ENCODE results near the gene CYLD. TPM values are rescaled to one million over a fixed set of nuclear protein-coding genes. Genes with fewer than 3 reads are reported as not detected.

CYLD gene
- total and polyA plus RNA-seq, 2 donors (not counting 1 experiment from before 2014, with no cell fraction given) = 30.0 to 160 TPM

DNA sequence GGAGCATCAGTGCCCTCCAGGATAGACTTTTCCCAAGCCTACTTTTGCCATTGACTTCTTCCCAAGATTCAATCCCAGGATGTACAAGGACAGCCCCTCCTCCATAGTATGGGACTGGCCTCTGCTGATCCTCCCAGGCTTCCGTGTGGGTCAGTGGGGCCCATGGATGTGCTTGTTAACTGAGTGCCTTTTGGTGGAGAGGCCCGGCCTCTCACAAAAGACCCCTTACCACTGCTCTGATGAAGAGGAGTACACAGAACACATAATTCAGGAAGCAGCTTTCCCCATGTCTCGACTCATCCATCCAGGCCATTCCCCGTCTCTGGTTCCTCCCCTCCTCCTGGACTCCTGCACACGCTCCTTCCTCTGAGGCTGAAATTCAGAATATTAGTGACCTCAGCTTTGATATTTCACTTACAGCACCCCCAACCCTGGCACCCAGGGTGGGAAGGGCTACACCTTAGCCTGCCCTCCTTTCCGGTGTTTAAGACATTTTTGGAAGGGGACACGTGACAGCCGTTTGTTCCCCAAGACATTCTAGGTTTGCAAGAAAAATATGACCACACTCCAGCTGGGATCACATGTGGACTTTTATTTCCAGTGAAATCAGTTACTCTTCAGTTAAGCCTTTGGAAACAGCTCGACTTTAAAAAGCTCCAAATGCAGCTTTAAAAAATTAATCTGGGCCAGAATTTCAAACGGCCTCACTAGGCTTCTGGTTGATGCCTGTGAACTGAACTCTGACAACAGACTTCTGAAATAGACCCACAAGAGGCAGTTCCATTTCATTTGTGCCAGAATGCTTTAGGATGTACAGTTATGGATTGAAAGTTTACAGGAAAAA, 9.7 kb upstream of the CYLD start:
- Histone ChIP-seq H3K4me1 (ENCODE audit: control insufficient read depth in 2 of 2, insufficient read depth in 2 of 2, low read length in 2 of 2) (peaks cover 4 to 17% of the 10 kb centered on the region in 2 donors), H4K20me1 (ENCODE audit: control insufficient read depth, insufficient read depth, low read length, poor library complexity, severe bottlenecking) (no peaks in the 10 kb centered on the region), H3K27ac (ENCODE audit: low read length in 2 of 2) (no peak overlapping the region), H3K4me3 (ENCODE audit: control extremely low read depth in 1 of 5, extremely low read depth in 1 of 5, insufficient read depth in 1 of 5, low read depth in 2 of 5, low read length in 4 of 5) (no peak overlapping the region), H2AFZ (ENCODE audit: insufficient read depth, low read depth, low read length, poor library complexity, severe bottlenecking) (no peak overlapping the region), H3K36me3 (replicated peaks in 1 of 2; ENCODE audit: control extremely low read depth in 1 of 2, control insufficient read depth in 1 of 2, extremely low read depth in 1 of 2, insufficient read depth in 2 of 2, low read length in 1 of 2) (no peaks in the 10 kb centered on the region), H3K27me3 (replicated peaks in 1 of 4; ENCODE audit: control extremely low read depth in 1 of 4, control insufficient read depth in 3 of 4, insufficient read depth in 4 of 4, low read length in 3 of 4) (no peaks in the 10 kb centered on the region), H3K9ac (ENCODE audit: low read length) (no peak overlapping the region), H3K9me3 (ENCODE audit: control extremely low read depth in 1 of 3, control insufficient read depth in 2 of 3, insufficient read depth in 1 of 3, low read length in 2 of 3) (no peaks in the 10 kb centered on the region), H3K4me2 (replicated peaks; ENCODE audit: low read depth, low read length, poor library complexity, severe bottlenecking) (no peak overlapping the region), H3K79me2 (ENCODE audit: control insufficient read depth, insufficient read depth, low read length) (no peaks in the 10 kb centered on the region)
- Mint-ChIP-seq H3K4me3 (no peak overlapping the region), H3K27me3 (no peaks in the 10 kb centered on the region), H3K4me1 (peaks cover 22% of the 10 kb centered on the region), H3K9me3 (ENCODE audit: insufficient read depth) (no peaks in the 10 kb centered on the region), H3K27ac (no peak overlapping the region)
- DNase-seq (no peak), ATAC-seq (ENCODE audit: low read depth) (no peak)
- WGBS (ENCODE audit: insufficient coverage) = 91% methylated on average over 9 of the region's 10 CpGs
- no peak for TF ChIP-seq EZH2 (IDR thresholded peaks at IDR 0.05; ENCODE audit: borderline replicate concordance, insufficient read depth, low read depth, low read length, poor library complexity, severe bottlenecking)
- TF ChIP-seq, protein P1, sequence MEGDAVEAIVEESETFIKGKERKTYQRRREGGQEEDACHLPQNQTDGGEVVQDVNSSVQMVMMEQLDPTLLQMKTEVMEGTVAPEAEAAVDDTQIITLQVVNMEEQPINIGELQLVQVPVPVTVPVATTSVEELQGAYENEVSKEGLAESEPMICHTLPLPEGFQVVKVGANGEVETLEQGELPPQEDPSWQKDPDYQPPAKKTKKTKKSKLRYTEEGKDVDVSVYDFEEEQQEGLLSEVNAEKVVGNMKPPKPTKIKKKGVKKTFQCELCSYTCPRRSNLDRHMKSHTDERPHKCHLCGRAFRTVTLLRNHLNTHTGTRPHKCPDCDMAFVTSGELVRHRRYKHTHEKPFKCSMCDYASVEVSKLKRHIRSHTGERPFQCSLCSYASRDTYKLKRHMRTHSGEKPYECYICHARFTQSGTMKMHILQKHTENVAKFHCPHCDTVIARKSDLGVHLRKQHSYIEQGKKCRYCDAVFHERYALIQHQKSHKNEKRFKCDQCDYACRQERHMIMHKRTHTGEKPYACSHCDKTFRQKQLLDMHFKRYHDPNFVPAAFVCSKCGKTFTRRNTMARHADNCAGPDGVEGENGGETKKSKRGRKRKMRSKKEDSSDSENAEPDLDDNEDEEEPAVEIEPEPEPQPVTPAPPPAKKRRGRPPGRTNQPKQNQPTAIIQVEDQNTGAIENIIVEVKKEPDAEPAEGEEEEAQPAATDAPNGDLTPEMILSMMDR (IDR thresholded peaks at IDR 0.05) = no peak
- intact Hi-C loops (cut with micrococcal nuclease) = no loop called here
- POLR2A ChIA-PET = no interaction called here
- CTCF ChIA-PET = interaction anchor here (0.6 kb wide), 1 partner anchor 74 kb away, joined by 3 read pairs; no protein-coding TSS in a partner anchor

DNA sequence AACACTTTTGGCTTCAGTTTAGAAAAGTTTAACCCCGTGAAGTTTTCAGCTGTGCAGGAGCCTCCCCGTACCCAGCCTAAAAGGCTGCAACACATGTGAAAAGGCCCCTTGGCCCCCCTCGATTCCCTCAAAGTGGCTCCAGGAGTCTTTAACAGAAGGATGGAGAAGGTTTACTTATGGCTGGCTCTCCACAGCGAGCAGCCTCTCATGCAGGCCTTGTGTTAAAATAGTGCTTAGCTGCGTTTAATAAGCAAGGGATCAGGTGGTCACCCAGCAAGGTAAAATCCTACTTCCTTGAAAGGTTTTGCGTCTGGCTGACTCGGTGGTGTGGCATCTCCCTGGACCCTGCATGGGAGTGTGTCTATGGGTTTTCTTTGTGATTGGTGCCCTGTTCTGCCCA, 8.4 kb upstream of the CYLD start:
- ChIA-PET CTCF (interaction anchor here (1.0 to 1.1 kb wide), 2 partner anchors 14 to 68 kb away, joined by 3 to 4 read pairs; no protein-coding TSS in a partner anchor), POLR2A (no interaction called here)
- Histone ChIP-seq H4K20me1 (ENCODE audit: control insufficient read depth, insufficient read depth, low read length, poor library complexity, severe bottlenecking) (no peaks in the 10 kb centered on the region), H3K27me3 (replicated peaks in 1 of 4; ENCODE audit: control extremely low read depth in 1 of 4, control insufficient read depth in 3 of 4, insufficient read depth in 4 of 4, low read length in 3 of 4) (no peaks in the 10 kb centered on the region), H2AFZ (ENCODE audit: insufficient read depth, low read depth, low read length, poor library complexity, severe bottlenecking) (no peak overlapping the region), H3K4me2 (replicated peaks; ENCODE audit: low read depth, low read length, poor library complexity, severe bottlenecking) (no peak overlapping the region), H3K4me1 (ENCODE audit: control insufficient read depth in 2 of 2, insufficient read depth in 2 of 2, low read length in 2 of 2) (peaks cover 4 to 17% of the 10 kb centered on the region in 2 donors), H3K79me2 (ENCODE audit: control insufficient read depth, insufficient read depth, low read length) (no peaks in the 10 kb centered on the region), H3K36me3 (replicated peaks in 1 of 2; ENCODE audit: control extremely low read depth in 1 of 2, control insufficient read depth in 1 of 2, extremely low read depth in 1 of 2, insufficient read depth in 2 of 2, low read length in 1 of 2) (peaks cover 0 to 5% of the 10 kb centered on the region in 2 experiments), H3K27ac (ENCODE audit: low read length in 2 of 2) (no peak overlapping the region), H3K9me3 (ENCODE audit: control extremely low read depth in 1 of 3, control insufficient read depth in 2 of 3, insufficient read depth in 1 of 3, low read length in 2 of 3) (no peaks in the 10 kb centered on the region), H3K4me3 (ENCODE audit: control extremely low read depth in 1 of 5, extremely low read depth in 1 of 5, insufficient read depth in 1 of 5, low read depth in 2 of 5, low read length in 4 of 5) (no peak overlapping the region), H3K9ac (ENCODE audit: low read length) (no peak overlapping the region)
- TF ChIP-seq, protein P1 (IDR thresholded peaks at IDR 0.05) = no peak
- TF ChIP-seq EZH2 (IDR thresholded peaks at IDR 0.05; ENCODE audit: borderline replicate concordance, insufficient read depth, low read depth, low read length, poor library complexity, severe bottlenecking) = no peak
- WGBS (ENCODE audit: insufficient coverage) = 100% methylated on average over 7 of the region's 7 CpGs
- ATAC-seq (ENCODE audit: low read depth) (no peak), DNase-seq (no peak)
- H3K4me1 Mint-ChIP-seq = peaks cover 24% of the 10 kb centered on the region
- no peak overlapping the region for H3K27ac Mint-ChIP-seq
- intact Hi-C loops (cut with micrococcal nuclease) = no loop called here
- H3K4me3 Mint-ChIP-seq = no peak overlapping the region
- no peaks in the 10 kb centered on the region for H3K9me3 Mint-ChIP-seq (ENCODE audit: insufficient read depth)
- no peaks in the 10 kb centered on the region for H3K27me3 Mint-ChIP-seq
